MM.1S (cell line): ENCODE results near the gene C22orf23.

Experiments
- DNase-seq: peaks from one replicate; pipeline ENCODE4 v3.0.0-alpha.2; 2015
- H2AFZ ChIP-seq: fragments of 300-600 bp; sonication (generic); 2 replicates; pipeline ENCODE4 v1.6.0; 2016; ENCODE audit warnings: antibody characterized with exemption, low read length
- H3F3A ChIP-seq: fragments of 300-600 bp; sonication (generic); 2 replicates; pipeline ENCODE4 v1.6.1; 2016; ENCODE audit warnings: mild to moderate bottlenecking, antibody characterized with exemption, low read length, moderate library complexity, mixed read lengths; ENCODE audit not compliant: insufficient read depth
- H3K27ac ChIP-seq: fragments of 300-600 bp; sonication (generic); 2 replicates; pipeline ENCODE4 v1.5.1; 2016; ENCODE audit warnings: mild to moderate bottlenecking, low read length
- H3K27me3 ChIP-seq: fragments of 300-600 bp; sonication (generic); replicated peaks from 2 replicates; pipeline ENCODE4 v1.6.0; 2016; ENCODE audit warnings: low read length; ENCODE audit not compliant: insufficient read depth
- H3K36me3 ChIP-seq: fragments of 300-600 bp; sonication (generic); replicated peaks from 2 replicates; pipeline ENCODE4 v1.6.1; 2016; ENCODE audit warnings: mild to moderate bottlenecking, low read length, mixed read lengths; ENCODE audit not compliant: insufficient read depth
- H3K4me1 ChIP-seq: fragments of 300-600 bp; sonication (generic); 2 replicates; pipeline ENCODE4 v1.6.1; 2016; ENCODE audit warnings: low read length, mixed read lengths
- H3K4me2 ChIP-seq: fragments of 300-600 bp; sonication (generic); 2 replicates; pipeline ENCODE4 v1.6.0; 2016; ENCODE audit warnings: low read depth, low read length
- H3K4me3 ChIP-seq: fragments of 300-600 bp; sonication (generic); 2 replicates; pipeline ENCODE4 v1.5.1; 2016; ENCODE audit warnings: low read length, mixed read lengths
- H3K79me2 ChIP-seq: fragments of 300-600 bp; sonication (generic); 2 replicates; pipeline ENCODE4 v1.6.1; 2016; ENCODE audit warnings: mixed run types, low read length, mixed read lengths
- H3K9ac ChIP-seq: fragments of 300-600 bp; sonication (generic); 2 replicates; pipeline ENCODE4 v1.6.1; 2016; ENCODE audit warnings: low read length, mixed read lengths
- H3K9me2 ChIP-seq: fragments of 300-600 bp; sonication (generic); replicated peaks from 2 replicates; pipeline ENCODE4 v1.6.1; 2016; ENCODE audit warnings: mild to moderate bottlenecking, low read length, mixed read lengths; ENCODE audit not compliant: insufficient read depth
- H3K9me3 ChIP-seq: fragments of 300-600 bp; sonication (generic); replicated peaks from 2 replicates; pipeline ENCODE4 v1.6.1; 2016; ENCODE audit warnings: mild to moderate bottlenecking, low read length, mixed read lengths; ENCODE audit not compliant: insufficient read depth
- H4K20me1 ChIP-seq: fragments of 300-600 bp; sonication (generic); 2 replicates; pipeline ENCODE4 v1.6.1; 2016; ENCODE audit warnings: mild to moderate bottlenecking, low read length, moderate library complexity, mixed read lengths; ENCODE audit not compliant: insufficient read depth
- EZH2 ChIP-seq: fragments of 300-600 bp; sonication (generic); optimal IDR thresholded peaks from 2 replicates; pipeline ENCODE3; 2017; ENCODE audit warnings: low read depth, mild to moderate bottlenecking, antibody characterized with exemption, low read length, mixed read lengths
- EZH2phosphoT487 ChIP-seq: fragments of 300-600 bp; sonication (generic); IDR thresholded peaks from 2 replicates; pipeline ENCODE4 v1.6.1; 2018; ENCODE audit warnings: antibody characterized with exemption, low read length
- TF ChIP-seq, protein P1 (sequence below): fragments of 300-600 bp; sonication (generic); IDR thresholded peaks from 2 replicates; pipeline ENCODE4 v1.5.1; 2016; ENCODE audit warnings: antibody characterized with exemption, low read length, mixed read lengths

The C22orf23 gene

DNA sequence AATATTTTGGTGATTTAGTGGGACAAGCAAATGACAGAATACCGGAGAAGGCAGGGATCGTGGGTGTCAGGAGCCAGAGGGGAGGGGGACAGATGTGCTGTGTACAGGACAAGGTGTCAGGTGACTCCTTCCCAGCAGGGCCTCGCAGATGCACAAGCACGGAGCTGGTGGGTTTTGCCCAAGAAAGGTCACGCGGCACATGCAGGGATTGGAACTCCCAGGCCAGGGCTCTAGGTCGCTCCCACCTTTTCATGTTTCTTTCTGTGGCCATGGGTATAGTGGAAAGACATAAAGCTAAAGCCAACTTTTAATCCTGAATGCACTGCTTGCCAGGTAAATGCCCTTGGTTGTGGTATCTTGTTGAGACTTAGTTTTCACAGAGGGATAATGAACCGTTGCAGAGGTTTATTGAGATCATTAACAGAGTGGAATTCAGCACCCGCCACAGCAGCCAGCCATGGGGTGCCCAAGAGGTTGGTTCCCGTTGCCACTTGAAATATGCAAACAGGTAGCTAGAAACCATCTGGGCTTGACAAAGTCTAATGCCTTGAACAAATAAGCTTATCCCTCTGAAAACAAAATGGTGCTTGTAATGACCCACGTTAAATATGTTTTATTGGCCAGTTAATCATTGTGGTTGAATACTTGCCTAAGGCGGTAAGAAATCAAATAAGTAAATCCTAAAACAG, 10.1 kb downstream of the C22orf23 start:
- Histone ChIP-seq H4K20me1 (no peaks in the 10 kb centered on the region), H3K27ac (no peak overlapping the region), H3K4me2 (no peak overlapping the region), H3K9ac (no peak overlapping the region), H3K4me3 (no peak overlapping the region), H3K9me2 (no peaks in the 10 kb centered on the region), H3K9me3 (no peaks in the 10 kb centered on the region), H3K27me3 (no peaks in the 10 kb centered on the region), H3K4me1 (no peaks in the 10 kb centered on the region), H3K36me3 (no peaks in the 10 kb centered on the region), H2AFZ (no peak overlapping the region), H3K79me2 (no peaks in the 10 kb centered on the region), H3F3A (no peaks in the 10 kb centered on the region)
- no peak for TF ChIP-seq EZH2phosphoT487
- TF ChIP-seq EZH2, result no peak
- TF ChIP-seq, protein P1, sequence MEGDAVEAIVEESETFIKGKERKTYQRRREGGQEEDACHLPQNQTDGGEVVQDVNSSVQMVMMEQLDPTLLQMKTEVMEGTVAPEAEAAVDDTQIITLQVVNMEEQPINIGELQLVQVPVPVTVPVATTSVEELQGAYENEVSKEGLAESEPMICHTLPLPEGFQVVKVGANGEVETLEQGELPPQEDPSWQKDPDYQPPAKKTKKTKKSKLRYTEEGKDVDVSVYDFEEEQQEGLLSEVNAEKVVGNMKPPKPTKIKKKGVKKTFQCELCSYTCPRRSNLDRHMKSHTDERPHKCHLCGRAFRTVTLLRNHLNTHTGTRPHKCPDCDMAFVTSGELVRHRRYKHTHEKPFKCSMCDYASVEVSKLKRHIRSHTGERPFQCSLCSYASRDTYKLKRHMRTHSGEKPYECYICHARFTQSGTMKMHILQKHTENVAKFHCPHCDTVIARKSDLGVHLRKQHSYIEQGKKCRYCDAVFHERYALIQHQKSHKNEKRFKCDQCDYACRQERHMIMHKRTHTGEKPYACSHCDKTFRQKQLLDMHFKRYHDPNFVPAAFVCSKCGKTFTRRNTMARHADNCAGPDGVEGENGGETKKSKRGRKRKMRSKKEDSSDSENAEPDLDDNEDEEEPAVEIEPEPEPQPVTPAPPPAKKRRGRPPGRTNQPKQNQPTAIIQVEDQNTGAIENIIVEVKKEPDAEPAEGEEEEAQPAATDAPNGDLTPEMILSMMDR, result no peak
- DNase-seq, result no peak

DNA sequence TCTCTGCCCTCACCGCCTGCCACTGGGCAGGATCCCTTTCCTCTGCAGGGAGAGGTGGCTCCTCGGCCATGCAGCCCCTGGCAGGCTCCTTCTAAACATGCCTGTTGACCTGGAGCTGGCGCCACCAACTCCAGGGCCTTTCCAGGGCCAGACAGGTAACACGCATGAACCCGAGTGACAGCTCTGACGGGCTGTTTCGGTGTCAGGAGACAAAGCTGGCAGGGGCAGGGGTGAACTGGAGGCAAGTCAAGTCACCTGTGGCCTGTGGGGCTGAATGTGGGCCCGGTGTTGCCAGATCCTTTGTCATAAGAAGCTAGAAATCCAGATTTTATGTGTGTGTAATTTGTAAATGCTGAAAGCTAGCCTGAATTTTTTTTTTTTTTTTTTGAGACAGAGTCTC, 11.3 kb downstream of the C22orf23 start:
- H3K4me3 ChIP-seq, result no peak overlapping the region
- no peak overlapping the region for H2AFZ ChIP-seq
- H3F3A ChIP-seq, result no peaks in the 10 kb centered on the region
- H4K20me1 ChIP-seq, result no peaks in the 10 kb centered on the region
- H3K4me1 ChIP-seq, result no peaks in the 10 kb centered on the region
- no peaks in the 10 kb centered on the region for H3K9me2 ChIP-seq
- H3K79me2 ChIP-seq, result no peaks in the 10 kb centered on the region
- H3K4me2 ChIP-seq, result no peak overlapping the region
- no peak overlapping the region for H3K9ac ChIP-seq
- H3K27ac ChIP-seq, result no peak overlapping the region
- H3K9me3 ChIP-seq, result no peaks in the 10 kb centered on the region
- TF ChIP-seq, protein P1, result no peak
- no peak for TF ChIP-seq EZH2
- no peak for TF ChIP-seq EZH2phosphoT487
- no peaks in the 10 kb centered on the region for H3K27me3 ChIP-seq
- no peaks in the 10 kb centered on the region for H3K36me3 ChIP-seq
- DNase-seq, result no peak

DNA sequence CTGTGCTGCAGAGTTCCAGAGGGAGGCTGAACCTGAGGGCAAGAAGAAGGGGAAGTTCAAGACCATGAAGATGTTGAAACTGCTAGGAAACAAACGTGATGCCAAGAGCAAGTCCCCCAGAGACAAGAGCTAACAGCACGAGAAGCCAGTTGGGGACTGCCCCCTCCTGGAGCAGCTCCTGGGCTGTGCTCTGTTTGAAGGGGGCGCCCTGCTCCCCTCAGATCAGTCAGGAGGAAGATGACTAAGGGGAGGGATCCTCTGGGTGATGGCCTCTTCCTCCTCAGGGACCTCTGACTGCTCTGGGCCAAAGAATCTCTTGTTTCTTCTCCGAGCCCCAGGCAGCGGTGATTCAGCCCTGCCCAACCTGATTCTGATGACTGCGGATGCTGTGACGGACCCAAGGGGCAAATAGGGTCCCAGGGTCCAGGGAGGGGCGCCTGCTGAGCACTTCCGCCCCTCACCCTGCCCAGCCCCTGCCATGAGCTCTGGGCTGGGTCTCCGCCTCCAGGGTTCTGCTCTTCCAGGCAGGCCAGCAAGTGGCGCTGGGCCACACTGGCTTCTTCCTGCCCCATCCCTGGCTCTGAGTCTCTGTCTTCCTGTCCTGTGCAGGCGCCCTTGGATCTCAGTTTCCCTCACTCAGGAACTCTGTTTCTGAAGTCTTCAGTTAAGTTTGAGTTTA, 12.6 kb downstream of the C22orf23 start:
- Histone ChIP-seq H4K20me1 (no peaks in the 10 kb centered on the region), H3K9me3 (no peaks in the 10 kb centered on the region), H3K79me2 (no peaks in the 10 kb centered on the region), H3K4me3 (no peak overlapping the region), H3K9ac (no peak overlapping the region), H3K27me3 (no peaks in the 10 kb centered on the region), H3K9me2 (no peaks in the 10 kb centered on the region), H3K4me1 (no peaks in the 10 kb centered on the region), H3F3A (no peaks in the 10 kb centered on the region), H2AFZ (no peak overlapping the region), H3K4me2 (no peak overlapping the region), H3K27ac (no peak overlapping the region), H3K36me3 (no peaks in the 10 kb centered on the region)
- no peak for DNase-seq
- TF ChIP-seq EZH2phosphoT487 (no peak), EZH2 (no peak)
- TF ChIP-seq, protein P1, result no peak
